Ectodermal cell (in vitro differentiated cells): Measurements from ENCODE around the gene OSBPL5.

Experiments
- H3K27ac ChIP-seq: 2 replicates; pipeline ENCODE4 v1.7.0; 2013; ENCODE audit warnings: mild to moderate bottlenecking, low read depth, low read length; ENCODE audit not compliant: insufficient read depth, poor library complexity, severe bottlenecking
- H3K27me3 ChIP-seq: 2 replicates; pipeline ENCODE4 v1.7.0; 2013; ENCODE audit warnings: mild to moderate bottlenecking, low read length; ENCODE audit not compliant: insufficient read depth, control insufficient read depth, poor library complexity, severe bottlenecking
- H3K36me3 ChIP-seq: one replicate; pipeline ENCODE4 v1.7.0; 2013; ENCODE audit warnings: low read length; ENCODE audit not compliant: control insufficient read depth, insufficient read depth
- H3K4me1 ChIP-seq: one replicate; pipeline ENCODE4 v1.7.0; 2013; ENCODE audit warnings: low read length; ENCODE audit not compliant: control insufficient read depth, insufficient read depth
- H3K4me3 ChIP-seq: 2 replicates; pipeline ENCODE4 v1.7.0; 2013; ENCODE audit warnings: low read depth, low read length, control low read depth; ENCODE audit not compliant: insufficient read depth
- H3K9me3 ChIP-seq: 2 replicates; pipeline ENCODE4 v1.7.0; 2013; ENCODE audit warnings: mild to moderate bottlenecking, low read length, moderate library complexity; ENCODE audit not compliant: control insufficient read depth
- WGBS, 2 experiments: methylation state at CpG; one replicate each; pipeline ENCODE4 v1.1.7; 2013; ENCODE audit warnings: missing lambda C conversion rate in 2 of 2; 5-methylcytosine and 5-hydroxymethylcytosine counted together

OSBPL5 gene

GRCh38 chr11:3095712-3096361 is 69.3 kb downstream of the OSBPL5 start:
- Histone ChIP-seq H3K27ac (no peak overlapping the region), H3K27me3 (no peaks in the 10 kb centered on the region), H3K36me3 (no peaks in the 10 kb centered on the region), H3K9me3 (no peaks in the 10 kb centered on the region), H3K4me3 (no peak overlapping the region), H3K4me1 (peaks cover 8% of the 10 kb centered on the region)
- WGBS, 2 experiments: 57 to 66% methylated on average over 15 of the region's 15 CpGs

GRCh38 chr11:3094223-3094824 is 70.8 kb downstream of the OSBPL5 start:
- Histone ChIP-seq H3K36me3 (no peaks in the 10 kb centered on the region), H3K4me1 (peaks cover 8% of the 10 kb centered on the region), H3K27ac (no peak overlapping the region), H3K9me3 (no peaks in the 10 kb centered on the region), H3K4me3 (no peak overlapping the region), H3K27me3 (no peaks in the 10 kb centered on the region)
- WGBS, 2 experiments: 94 to 95% methylated on average over 21 of the region's 21 CpGs

GRCh38 chr11:3093281-3094191 is 71.6 kb downstream of the OSBPL5 start:
- H3K4me3 ChIP-seq: no peak overlapping the region
- H3K36me3 ChIP-seq: no peaks in the 10 kb centered on the region
- H3K9me3 ChIP-seq: no peaks in the 10 kb centered on the region
- H3K4me1 ChIP-seq: peaks cover 8% of the 10 kb centered on the region
- H3K27ac ChIP-seq: no peak overlapping the region
- WGBS, 2 experiments: 87% methylated on average over 36 of the region's 36 CpGs
- no peaks in the 10 kb centered on the region for H3K27me3 ChIP-seq

- peaks cover 8% of the 10 kb centered on the region for H3K4me1 ChIP-seq
- H3K27ac ChIP-seq: no peak overlapping the region
- WGBS, 2 experiments: 92 to 95% methylated on average over 15 of the region's 15 CpGs
- no peaks in the 10 kb centered on the region for H3K9me3 ChIP-seq
- no peak overlapping the region for H3K4me3 ChIP-seq
- H3K36me3 ChIP-seq: no peaks in the 10 kb centered on the region
- H3K27me3 ChIP-seq: no peaks in the 10 kb centered on the region
Measured at GRCh38 chr11:3092603-3093141, 72.4 kb downstream of the OSBPL5 start.

- 46 to 47% methylated on average over 27 of the region's 27 CpGs for WGBS, 2 experiments
- H3K9me3 ChIP-seq: no peaks in the 10 kb centered on the region
- no peak overlapping the region for H3K27ac ChIP-seq
- no peaks in the 10 kb centered on the region for H3K27me3 ChIP-seq
- H3K4me1 ChIP-seq: peaks cover 8% of the 10 kb centered on the region
- no peak overlapping the region for H3K4me3 ChIP-seq
- H3K36me3 ChIP-seq: no peaks in the 10 kb centered on the region
Measured at GRCh38 chr11:3091846-3092602, 73.1 kb downstream of the OSBPL5 start.

GRCh38 chr11:3091081-3091845 is 73.8 kb downstream of the OSBPL5 start:
- H3K27me3 ChIP-seq: no peaks in the 10 kb centered on the region
- no peak overlapping the region for H3K4me3 ChIP-seq
- WGBS, 2 experiments: 78 to 79% methylated on average over 14 of the region's 14 CpGs
- no peaks in the 10 kb centered on the region for H3K9me3 ChIP-seq
- no peaks in the 10 kb centered on the region for H3K36me3 ChIP-seq
- no peak overlapping the region for H3K27ac ChIP-seq
- peaks cover 8% of the 10 kb centered on the region for H3K4me1 ChIP-seq

GRCh38 chr11:3090096-3090901 is 74.8 kb downstream of the OSBPL5 start:
- Histone ChIP-seq H3K4me3 (no peak overlapping the region), H3K27me3 (no peaks in the 10 kb centered on the region), H3K36me3 (no peaks in the 10 kb centered on the region), H3K27ac (no peak overlapping the region), H3K4me1 (peaks cover 3% of the 10 kb centered on the region), H3K9me3 (no peaks in the 10 kb centered on the region)
- WGBS, 2 experiments: 92 to 94% methylated on average over 13 of the region's 13 CpGs

GRCh38 chr11:3089236-3090061 is 75.7 kb downstream of the OSBPL5 start:
- Histone ChIP-seq H3K4me1 (no peaks in the 10 kb centered on the region), H3K9me3 (no peaks in the 10 kb centered on the region)
- 91 to 93% methylated on average over 25 of the region's 25 CpGs for WGBS, 2 experiments

More at GRCh38 chr11:3089236-3090061, 75.7 kb downstream of the OSBPL5 start:
- H3K27me3 ChIP-seq: no peaks in the 10 kb centered on the region
- H3K4me3 ChIP-seq: no peak overlapping the region
- H3K36me3 ChIP-seq: no peaks in the 10 kb centered on the region
- no peak overlapping the region for H3K27ac ChIP-seq
